ENCODE results near the gene RNPEPL1. TPM values are rescaled to one million over a fixed set of nuclear protein-coding genes. Genes with fewer than 3 reads are reported as not detected.

Gene RNPEPL1
- total and polyA plus RNA-seq, 4 experiments from 2014 or later: 13.6 to 145 (median 120) TPM

DNA sequence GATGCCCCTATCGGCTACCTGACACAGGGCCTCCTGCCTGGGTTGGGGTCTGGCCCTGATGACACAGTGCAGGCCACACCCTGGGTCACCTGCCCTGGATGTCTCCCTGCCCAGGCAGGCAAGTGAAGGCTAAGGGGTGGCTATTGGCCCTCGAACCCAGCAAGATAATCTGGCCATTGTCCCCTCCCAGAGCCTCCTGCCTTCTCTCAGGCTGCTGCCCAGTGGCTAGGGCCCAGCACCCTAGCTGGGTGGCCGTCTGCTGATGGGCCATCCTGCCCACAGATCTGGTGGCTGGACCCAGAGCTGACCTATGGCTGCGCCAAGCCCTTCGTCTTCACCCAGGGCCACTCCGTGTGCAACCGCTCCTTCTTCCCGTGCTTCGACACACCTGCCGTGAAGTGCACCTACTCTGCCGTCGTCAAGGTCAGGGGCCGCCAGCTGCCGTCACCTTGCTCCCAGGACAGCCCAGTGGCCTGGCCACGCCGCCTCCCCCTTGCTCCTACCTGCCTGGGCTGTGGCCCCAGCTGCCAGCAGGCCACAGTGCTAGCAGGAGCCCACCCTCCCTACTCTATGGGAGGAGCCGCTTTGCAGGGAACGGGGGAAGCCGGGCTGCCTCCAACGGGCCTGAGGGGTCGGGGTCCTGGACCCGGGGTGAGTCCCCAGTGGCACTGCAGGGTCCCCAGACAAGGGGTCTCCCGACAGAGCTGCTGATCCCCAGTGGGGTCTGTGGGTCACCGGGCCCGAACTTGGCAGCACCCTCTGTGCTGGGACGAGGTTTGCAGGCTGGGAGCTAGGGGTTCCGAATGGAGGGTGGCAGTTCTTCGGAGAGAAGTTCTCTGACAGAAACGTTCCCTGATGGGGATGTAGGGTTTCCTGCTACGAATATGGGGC, 4.1 kb downstream of the RNPEPL1 start:
- ChIA-PET CTCF (ENCODE audit: partially characterized antibody) (interaction anchor here (1.5 to 2.4 kb wide), 2 partner anchors 12 to 14 kb away, joined by 3 to 7 read pairs; partner anchors contain the start of genes CAPN10 and DUSP28), POLR2A (ENCODE audit: partially characterized antibody) (interaction anchor here (1.9 to 20.6 kb wide), 3 partner anchors 8 to 16 kb away, joined by 11 to 461 read pairs (median 249); partner anchors contain the start of genes ANKMY1, CAPN10 and DUSP28)
- H3K4me3 Mint-ChIP-seq: peak overlapping the region in 3 of 8 donors; percentile 35 to 57 (median 39)
- peaks cover 0 to 42% of the 10 kb centered on the region in 2 donors for H3K36me3 Mint-ChIP-seq
- H3K27me3 ChIP-seq (ENCODE audit: insufficient read depth, low read length): no peaks in the 10 kb centered on the region
- H3K4me1 Mint-ChIP-seq: peaks cover 19 to 40% (median 28%) of the 10 kb centered on the region in 4 donors
- H3K27me3 Mint-ChIP-seq: no peaks in the 10 kb centered on the region
- H3K27ac Mint-ChIP-seq: peak overlapping the region in 2 of 7 donors; percentile 52 to 68
- H3K4me1 ChIP-seq (ENCODE audit: insufficient read depth, low read length): peaks cover 35% of the 10 kb centered on the region
- H3K4me3 ChIP-seq (ENCODE audit: low read length in 2 of 2): no peak overlapping the region
- DNase-seq: peak in 1 of 5 donors; percentile 31
- intact Hi-C loops (cut with micrococcal nuclease): no loop called here
- peaks cover 35% of the 10 kb centered on the region for H3K36me3 ChIP-seq (ENCODE audit: insufficient read depth, low read length)
- H3K9me3 ChIP-seq (ENCODE audit: control insufficient read depth in 1 of 2, low read length in 2 of 2): no peaks in the 10 kb centered on the region
- H3K27ac ChIP-seq (ENCODE audit: low read depth, low read length): no peak overlapping the region
- no peaks in the 10 kb centered on the region for H3K9me3 Mint-ChIP-seq

DNA sequence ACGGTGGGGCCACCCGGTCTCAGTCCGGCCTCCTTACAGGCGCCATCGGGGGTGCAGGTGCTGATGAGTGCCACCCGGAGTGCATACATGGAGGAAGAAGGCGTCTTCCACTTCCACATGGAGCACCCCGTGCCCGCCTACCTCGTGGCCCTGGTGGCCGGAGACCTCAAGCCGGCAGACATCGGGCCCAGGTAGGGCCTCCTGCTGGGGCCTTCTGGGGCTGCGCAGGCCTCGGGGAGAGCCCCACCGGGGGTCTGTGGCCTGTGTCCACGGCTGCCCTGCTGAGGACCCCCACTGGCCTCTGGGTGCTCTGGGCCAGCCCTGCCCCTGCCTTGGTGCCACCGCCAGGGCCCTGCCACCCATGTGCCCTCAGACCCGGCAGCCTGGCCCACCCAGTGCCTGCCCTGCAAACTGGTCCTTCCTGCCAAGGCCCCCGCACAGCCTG, 4.8 kb downstream of the RNPEPL1 start:
- peaks cover 0 to 38% of the 10 kb centered on the region in 2 donors for H3K36me3 Mint-ChIP-seq
- intact Hi-C loops (cut with micrococcal nuclease): no loop called here
- H3K27ac Mint-ChIP-seq: peak overlapping the region in 1 of 7 donors; percentile 68
- POLR2A ChIA-PET (ENCODE audit: partially characterized antibody): interaction anchor here (16.4 to 20.6 kb wide), 2 partner anchors 14 to 17 kb away, joined by 249 to 461 read pairs; partner anchors contain the start of genes ANKMY1, CAPN10 and DUSP28
- CTCF ChIA-PET (ENCODE audit: partially characterized antibody): interaction anchor here (1.4 to 1.5 kb wide), 2 partner anchors 12 to 15 kb away, joined by 3 read pairs; partner anchors contain the start of genes ANKMY1 and DUSP28
- peak in 1 of 5 donors; percentile 24 for DNase-seq
- no peaks in the 10 kb centered on the region for H3K27me3 Mint-ChIP-seq
- Histone ChIP-seq H3K27ac (ENCODE audit: low read depth, low read length) (no peak overlapping the region), H3K4me1 (ENCODE audit: insufficient read depth, low read length) (peaks cover 30% of the 10 kb centered on the region), H3K9me3 (ENCODE audit: control insufficient read depth in 1 of 2, low read length in 2 of 2) (no peaks in the 10 kb centered on the region), H3K36me3 (ENCODE audit: insufficient read depth, low read length) (peaks cover 42% of the 10 kb centered on the region), H3K27me3 (ENCODE audit: insufficient read depth, low read length) (no peaks in the 10 kb centered on the region), H3K4me3 (ENCODE audit: low read length in 2 of 2) (no peak overlapping the region)
- H3K4me1 Mint-ChIP-seq: peaks cover 17 to 34% (median 23%) of the 10 kb centered on the region in 4 donors
- no peak overlapping the region for H3K4me3 Mint-ChIP-seq
- H3K9me3 Mint-ChIP-seq: no peaks in the 10 kb centered on the region

DNA sequence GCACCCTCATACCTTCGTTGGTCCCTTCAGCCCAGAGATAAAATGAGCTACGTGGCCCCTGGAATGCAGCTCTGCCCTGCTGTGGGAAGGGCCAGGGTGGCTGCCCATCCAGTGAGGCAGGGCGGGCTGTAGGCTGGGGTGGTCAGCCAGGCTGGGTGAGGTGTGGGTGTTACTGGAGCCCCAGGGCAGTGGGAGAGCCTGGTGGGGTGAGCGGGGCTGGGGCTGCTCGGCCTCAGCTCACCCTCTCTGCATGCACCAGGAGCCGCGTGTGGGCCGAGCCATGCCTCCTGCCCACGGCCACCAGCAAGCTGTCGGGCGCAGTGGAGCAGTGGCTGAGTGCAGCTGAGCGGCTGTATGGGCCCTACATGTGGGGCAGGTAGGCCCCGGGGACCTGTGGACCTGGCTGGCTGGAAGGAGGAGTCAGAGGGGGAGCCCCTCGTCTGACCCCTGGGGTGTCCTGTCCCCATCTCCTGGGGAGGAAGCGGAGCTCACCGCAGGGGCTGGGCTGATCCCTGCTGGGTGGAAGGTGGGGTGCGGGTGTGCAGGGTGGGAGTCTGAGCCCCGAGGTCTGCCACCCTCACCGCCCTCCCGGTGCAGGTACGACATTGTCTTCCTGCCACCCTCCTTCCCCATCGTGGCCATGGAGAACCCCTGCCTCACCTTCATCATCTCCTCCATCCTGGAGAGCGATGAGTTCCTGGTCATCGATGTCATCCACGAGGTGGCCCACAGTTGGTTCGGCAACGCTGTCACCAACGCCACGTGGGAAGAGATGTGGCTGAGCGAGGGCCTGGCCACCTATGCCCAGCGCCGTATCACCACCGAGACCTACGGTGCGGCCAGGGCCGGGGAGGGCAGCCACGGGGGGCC, 5.5 kb downstream of the RNPEPL1 start:
- no peaks in the 10 kb centered on the region for H3K9me3 Mint-ChIP-seq
- no peaks in the 10 kb centered on the region for H3K9me3 ChIP-seq (ENCODE audit: control insufficient read depth in 1 of 2, low read length in 2 of 2)
- peaks cover 17 to 40% (median 25%) of the 10 kb centered on the region in 4 donors for H3K4me1 Mint-ChIP-seq
- peaks cover 49% of the 10 kb centered on the region for H3K36me3 ChIP-seq (ENCODE audit: insufficient read depth, low read length)
- H3K27ac Mint-ChIP-seq: no peak overlapping the region
- no peak overlapping the region for H3K4me3 ChIP-seq (ENCODE audit: low read length in 2 of 2)
- H3K36me3 Mint-ChIP-seq: peaks cover 0 to 41% of the 10 kb centered on the region in 2 donors
- peaks cover 34% of the 10 kb centered on the region for H3K4me1 ChIP-seq (ENCODE audit: insufficient read depth, low read length)
- CTCF ChIA-PET (ENCODE audit: partially characterized antibody): interaction anchor here (1.4 kb wide), 1 partner anchor 16 kb away, joined by 3 read pairs; the partner anchor contains the start of gene ANKMY1
- DNase-seq: peak in 1 of 5 donors; percentile 28
- H3K4me3 Mint-ChIP-seq: no peak overlapping the region
- H3K27me3 ChIP-seq (ENCODE audit: insufficient read depth, low read length): no peaks in the 10 kb centered on the region
- H3K27ac ChIP-seq (ENCODE audit: low read depth, low read length): no peak overlapping the region
- POLR2A ChIA-PET (ENCODE audit: partially characterized antibody): interaction anchor here (16.4 to 20.6 kb wide), 2 partner anchors 13 to 17 kb away, joined by 249 to 461 read pairs; partner anchors contain the start of genes ANKMY1, CAPN10 and DUSP28
- H3K27me3 Mint-ChIP-seq: no peaks in the 10 kb centered on the region
- intact Hi-C loops (cut with micrococcal nuclease): no loop called here

DNA sequence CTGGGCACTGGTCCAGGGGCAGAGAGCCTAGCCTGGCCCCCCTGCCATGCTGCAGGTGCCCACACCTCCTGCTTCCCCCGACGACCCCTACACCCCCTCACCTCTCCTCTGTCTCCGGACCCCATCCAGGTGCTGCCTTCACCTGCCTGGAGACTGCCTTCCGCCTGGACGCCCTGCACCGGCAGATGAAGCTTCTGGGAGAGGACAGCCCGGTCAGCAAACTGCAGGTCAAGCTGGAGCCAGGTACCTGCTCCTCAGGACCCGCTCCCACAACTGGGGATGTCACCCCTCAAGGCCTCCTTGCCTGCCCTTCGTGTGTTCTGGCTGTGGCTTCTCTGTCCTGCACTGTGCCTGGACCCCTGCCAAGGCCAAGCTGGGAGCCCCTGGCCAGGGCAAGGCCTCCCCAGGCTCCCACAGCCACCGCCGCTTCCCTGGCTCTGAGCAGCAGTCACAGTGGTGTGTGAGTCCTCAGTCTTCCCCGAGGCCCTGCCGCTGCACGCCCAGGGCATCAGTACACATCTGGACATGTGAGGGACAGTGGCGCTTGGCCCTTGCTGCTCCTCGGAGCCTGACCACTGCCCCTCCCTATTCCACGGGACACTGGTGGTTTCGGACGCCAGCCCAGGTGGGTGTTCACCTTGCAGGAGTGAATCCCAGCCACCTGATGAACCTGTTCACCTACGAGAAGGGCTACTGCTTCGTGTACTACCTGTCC, 6.3 kb downstream of the RNPEPL1 start:
- peaks cover 19 to 43% (median 28%) of the 10 kb centered on the region in 4 donors for H3K4me1 Mint-ChIP-seq
- intact Hi-C loops (cut with micrococcal nuclease): no loop called here
- no peaks in the 10 kb centered on the region for H3K27me3 ChIP-seq (ENCODE audit: insufficient read depth, low read length)
- CTCF ChIA-PET (ENCODE audit: partially characterized antibody): interaction anchor here (1.4 kb wide), 1 partner anchor 17 kb away, joined by 3 read pairs; the partner anchor contains the start of gene ANKMY1
- peaks cover 0 to 39% of the 10 kb centered on the region in 2 donors for H3K36me3 Mint-ChIP-seq
- no peaks in the 10 kb centered on the region for H3K9me3 Mint-ChIP-seq
- no peaks in the 10 kb centered on the region for H3K27me3 Mint-ChIP-seq
- POLR2A ChIA-PET (ENCODE audit: partially characterized antibody): interaction anchor here (7.0 to 20.6 kb wide), 3 partner anchors 9 to 18 kb away, joined by 131 to 461 read pairs (median 249); partner anchors contain the start of genes ANKMY1, CAPN10 and DUSP28
- H3K4me3 ChIP-seq (ENCODE audit: low read length in 2 of 2): no peak overlapping the region
- H3K36me3 ChIP-seq (ENCODE audit: insufficient read depth, low read length): peaks cover 52% of the 10 kb centered on the region
- H3K27ac Mint-ChIP-seq: no peak overlapping the region
- no peak overlapping the region for H3K27ac ChIP-seq (ENCODE audit: low read depth, low read length)
- peak in 1 of 5 donors; percentile 29 for DNase-seq
- H3K4me1 ChIP-seq (ENCODE audit: insufficient read depth, low read length): peaks cover 36% of the 10 kb centered on the region
- H3K4me3 Mint-ChIP-seq: no peak overlapping the region
- no peaks in the 10 kb centered on the region for H3K9me3 ChIP-seq (ENCODE audit: control insufficient read depth in 1 of 2, low read length in 2 of 2)

DNA sequence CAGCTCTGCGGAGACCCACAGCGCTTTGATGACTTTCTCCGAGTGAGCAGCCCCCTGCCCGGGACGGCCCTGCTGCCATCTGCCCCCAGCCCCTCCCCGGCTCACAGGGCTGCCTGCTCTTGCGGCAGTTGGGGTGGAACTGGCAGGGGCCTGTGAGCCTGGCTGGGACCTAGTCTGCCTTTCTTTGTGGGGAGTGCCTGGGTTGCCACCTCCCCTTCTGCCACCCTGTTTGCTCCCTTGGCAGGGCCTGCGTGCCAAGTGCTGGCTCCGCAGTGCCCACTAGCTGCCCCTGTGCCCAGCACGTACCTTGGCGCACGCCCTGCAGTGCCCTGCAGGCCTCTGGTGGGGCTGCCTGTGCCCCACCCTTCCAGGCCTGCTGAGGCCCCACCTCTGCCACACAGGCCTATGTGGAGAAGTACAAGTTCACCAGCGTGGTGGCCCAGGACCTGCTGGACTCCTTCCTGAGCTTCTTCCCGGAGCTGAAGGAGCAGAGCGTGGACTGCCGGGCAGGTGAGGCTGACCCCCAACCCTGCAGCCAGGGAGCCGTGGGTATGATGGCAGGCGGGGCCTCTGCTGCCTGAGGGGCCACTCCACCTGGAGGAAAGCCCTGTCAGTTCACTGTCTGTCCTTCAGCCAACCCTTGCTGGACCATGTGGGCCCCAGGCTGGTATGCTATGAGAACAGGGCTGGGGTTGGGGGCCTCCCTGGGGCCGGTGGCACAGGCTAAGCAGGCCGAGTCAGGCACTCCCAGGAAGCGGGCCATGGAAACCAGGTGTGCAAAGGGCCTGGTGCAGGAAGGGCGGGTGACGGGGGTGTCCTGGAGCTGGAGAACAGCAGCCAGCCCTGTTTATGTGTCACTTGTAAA, 7.0 kb downstream of the RNPEPL1 start:
- ChIA-PET POLR2A (ENCODE audit: partially characterized antibody) (interaction anchor here (7.0 to 20.6 kb wide), 3 partner anchors 10 to 19 kb away, joined by 131 to 461 read pairs (median 249); partner anchors contain the start of genes ANKMY1, CAPN10 and DUSP28), CTCF (ENCODE audit: partially characterized antibody) (no interaction called here)
- H3K9me3 Mint-ChIP-seq: no peaks in the 10 kb centered on the region
- intact Hi-C loops (cut with micrococcal nuclease): no loop called here
- H3K27ac Mint-ChIP-seq: peak overlapping the region in 2 of 7 donors; percentile 21 to 31
- H3K4me3 Mint-ChIP-seq: no peak overlapping the region
- H3K27me3 Mint-ChIP-seq: no peaks in the 10 kb centered on the region
- peaks cover 21 to 43% (median 28%) of the 10 kb centered on the region in 4 donors for H3K4me1 Mint-ChIP-seq
- peak in 1 of 5 donors; percentile 20 for DNase-seq
- Histone ChIP-seq H3K36me3 (ENCODE audit: insufficient read depth, low read length) (peaks cover 52% of the 10 kb centered on the region), H3K4me3 (ENCODE audit: low read length in 2 of 2) (no peak overlapping the region), H3K9me3 (ENCODE audit: control insufficient read depth in 1 of 2, low read length in 2 of 2) (no peaks in the 10 kb centered on the region), H3K27me3 (ENCODE audit: insufficient read depth, low read length) (no peaks in the 10 kb centered on the region), H3K4me1 (ENCODE audit: insufficient read depth, low read length) (peaks cover 36% of the 10 kb centered on the region), H3K27ac (ENCODE audit: low read depth, low read length) (no peak overlapping the region)
- peaks cover under 1 to 41% of the 10 kb centered on the region in 2 donors for H3K36me3 Mint-ChIP-seq
